OCI-LY3 (cell line): ENCODE data around the gene CHID1.

Source experiments
- CTCF ChIP-seq: fragments of 200-600, 300-600 bp; sonication (generic); IDR thresholded peaks from 2 replicates; pipeline ENCODE4 v1.5.1; 2014; ENCODE audit warnings: antibody characterized with exemption, low read length, low read depth
- EZH2phosphoT487 ChIP-seq: fragments of 200-600 bp; shearing (Covaris generic); IDR thresholded peaks from 2 replicates; pipeline ENCODE4 v1.6.1; 2018; ENCODE audit warnings: antibody characterized with exemption, mixed run types, low read depth

GRCh38 chr11:914747-915501 lies 4.3 kb upstream of the CHID1 start:
- no peak for TF ChIP-seq CTCF
- TF ChIP-seq EZH2phosphoT487 = no peak
